ENCODE data around the gene SMYD3.

DNA sequence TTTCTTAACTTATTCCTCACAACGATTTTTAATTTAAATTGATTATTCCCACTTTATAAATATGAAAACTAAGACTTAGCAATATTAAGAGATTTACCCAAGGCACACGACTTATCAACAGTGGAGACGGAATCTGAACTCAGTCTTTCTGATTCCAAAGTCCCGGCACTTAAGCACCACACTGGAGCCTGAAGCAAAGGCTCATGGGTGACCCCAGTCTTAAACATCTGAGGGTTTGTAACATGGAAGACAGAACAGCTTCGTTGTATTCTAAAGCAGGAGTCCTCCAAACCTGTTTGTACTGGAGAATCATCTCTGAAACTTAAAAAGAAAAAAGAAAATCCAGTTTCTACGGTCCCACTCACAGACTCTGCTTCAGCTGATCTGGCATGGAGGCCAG, 519.5 kb downstream of the SMYD3 start:
- TF ChIP-seq, protein P1, sequence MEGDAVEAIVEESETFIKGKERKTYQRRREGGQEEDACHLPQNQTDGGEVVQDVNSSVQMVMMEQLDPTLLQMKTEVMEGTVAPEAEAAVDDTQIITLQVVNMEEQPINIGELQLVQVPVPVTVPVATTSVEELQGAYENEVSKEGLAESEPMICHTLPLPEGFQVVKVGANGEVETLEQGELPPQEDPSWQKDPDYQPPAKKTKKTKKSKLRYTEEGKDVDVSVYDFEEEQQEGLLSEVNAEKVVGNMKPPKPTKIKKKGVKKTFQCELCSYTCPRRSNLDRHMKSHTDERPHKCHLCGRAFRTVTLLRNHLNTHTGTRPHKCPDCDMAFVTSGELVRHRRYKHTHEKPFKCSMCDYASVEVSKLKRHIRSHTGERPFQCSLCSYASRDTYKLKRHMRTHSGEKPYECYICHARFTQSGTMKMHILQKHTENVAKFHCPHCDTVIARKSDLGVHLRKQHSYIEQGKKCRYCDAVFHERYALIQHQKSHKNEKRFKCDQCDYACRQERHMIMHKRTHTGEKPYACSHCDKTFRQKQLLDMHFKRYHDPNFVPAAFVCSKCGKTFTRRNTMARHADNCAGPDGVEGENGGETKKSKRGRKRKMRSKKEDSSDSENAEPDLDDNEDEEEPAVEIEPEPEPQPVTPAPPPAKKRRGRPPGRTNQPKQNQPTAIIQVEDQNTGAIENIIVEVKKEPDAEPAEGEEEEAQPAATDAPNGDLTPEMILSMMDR (conservative IDR thresholded peaks at IDR 0.05; ENCODE audit: low read length) = no peak
- no peak for TF ChIP-seq EZH2phosphoT487 (IDR thresholded peaks at IDR 0.05; ENCODE audit: borderline replicate concordance)

Measured in Loucy (cell line).